ENCODE results near the gene GRAMD1B.

Gene GRAMD1B

GRCh38 chr11:123561431-123561800, 131.3 kb downstream of the GRAMD1B start:
- H3K4me3 ChIP-seq (ENCODE audit: low read depth, low read length), result no peak overlapping the region
- TF ChIP-seq CTCF (IDR thresholded peaks at IDR 0.05; ENCODE audit: low read depth, low read length), result no peak

GRCh38 chr11:123562158-123562557, 132.1 kb downstream of the GRAMD1B start:
- no peak for TF ChIP-seq CTCF (IDR thresholded peaks at IDR 0.05; ENCODE audit: low read depth, low read length)

DNA sequence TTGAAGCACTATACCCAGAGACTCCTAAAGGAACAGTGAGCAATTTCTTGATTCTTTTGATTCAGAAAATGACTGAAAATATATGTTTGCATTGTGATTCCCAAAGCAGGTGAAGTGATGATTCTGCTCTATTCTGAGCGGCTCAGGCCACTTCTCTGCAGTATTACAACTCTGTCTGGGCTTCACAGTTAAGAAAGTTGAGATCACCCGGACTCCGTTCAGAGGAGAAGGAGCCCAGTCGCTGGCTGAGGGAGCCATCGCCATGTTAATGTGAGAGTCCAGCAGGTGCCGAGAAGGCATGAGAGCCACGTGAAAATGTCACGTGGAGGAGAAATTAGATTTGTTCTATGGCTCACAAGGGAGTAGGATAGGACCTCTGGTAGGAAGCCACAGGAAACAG, 132.8 kb downstream of the GRAMD1B start:
- TF ChIP-seq CTCF (IDR thresholded peaks at IDR 0.05; ENCODE audit: low read depth, low read length), result no peak
- H3K4me3 ChIP-seq (ENCODE audit: low read depth, low read length), result no peak overlapping the region

More at GRCh38 chr11:123562158-123562557, 132.1 kb downstream of the GRAMD1B start:
- H3K4me3 ChIP-seq (ENCODE audit: low read depth, low read length), result no peak overlapping the region

GRCh38 chr11:123564221-123564620, 134.2 kb downstream of the GRAMD1B start:
- no peak for TF ChIP-seq CTCF (IDR thresholded peaks at IDR 0.05; ENCODE audit: low read depth, low read length)
- no peak overlapping the region for H3K4me3 ChIP-seq (ENCODE audit: low read depth, low read length)

GRCh38 chr11:123566852-123567251, 136.8 kb downstream of the GRAMD1B start:
- TF ChIP-seq CTCF (IDR thresholded peaks at IDR 0.05; ENCODE audit: low read depth, low read length), result no peak
- no peak overlapping the region for H3K4me3 ChIP-seq (ENCODE audit: low read depth, low read length)

GRCh38 chr11:123567466-123567865, 137.4 kb downstream of the GRAMD1B start:
- no peak overlapping the region for H3K4me3 ChIP-seq (ENCODE audit: low read depth, low read length)
- TF ChIP-seq CTCF (IDR thresholded peaks at IDR 0.05; ENCODE audit: low read depth, low read length), result no peak

DNA sequence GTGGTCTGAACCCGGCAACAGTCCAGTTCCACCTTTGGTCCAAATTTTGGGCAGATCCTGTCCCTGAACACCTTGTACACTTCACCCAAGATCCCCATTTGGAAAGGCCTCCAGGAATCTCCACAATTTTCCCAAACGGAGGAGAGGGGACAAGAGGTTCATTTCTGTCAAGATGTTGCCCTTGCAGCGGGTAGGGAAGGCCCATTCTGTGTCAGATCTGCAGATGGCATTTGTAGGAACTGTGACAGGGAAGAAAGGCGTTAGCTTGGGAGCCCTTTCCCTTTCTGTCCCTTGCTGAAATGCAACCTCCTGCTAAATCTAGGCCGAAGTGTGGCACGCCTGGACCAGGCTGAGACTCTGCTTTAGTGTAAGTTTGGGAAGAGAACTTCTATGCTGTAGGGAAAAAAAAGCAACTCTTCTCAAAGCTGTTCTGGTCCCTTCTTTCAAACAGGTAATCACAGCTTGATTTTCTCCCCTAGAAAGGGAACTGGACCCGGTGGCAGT, 138.3 kb downstream of the GRAMD1B start:
- TF ChIP-seq CTCF (IDR thresholded peaks at IDR 0.05; ENCODE audit: low read depth, low read length), result no peak
- H3K4me3 ChIP-seq (ENCODE audit: low read depth, low read length), result no peak overlapping the region

Data from WI38 (cell line).